ENCODE results near the gene MAPK10. TPM values are rescaled to one million over a fixed set of nuclear protein-coding genes. Genes with fewer than 3 reads are reported as not detected.

Gene MAPK10
- total and polyA plus RNA-seq, 2 donors (not counting 1 experiment from before 2014, with no cell fraction given) = 3.8 to 20.0 TPM

DNA sequence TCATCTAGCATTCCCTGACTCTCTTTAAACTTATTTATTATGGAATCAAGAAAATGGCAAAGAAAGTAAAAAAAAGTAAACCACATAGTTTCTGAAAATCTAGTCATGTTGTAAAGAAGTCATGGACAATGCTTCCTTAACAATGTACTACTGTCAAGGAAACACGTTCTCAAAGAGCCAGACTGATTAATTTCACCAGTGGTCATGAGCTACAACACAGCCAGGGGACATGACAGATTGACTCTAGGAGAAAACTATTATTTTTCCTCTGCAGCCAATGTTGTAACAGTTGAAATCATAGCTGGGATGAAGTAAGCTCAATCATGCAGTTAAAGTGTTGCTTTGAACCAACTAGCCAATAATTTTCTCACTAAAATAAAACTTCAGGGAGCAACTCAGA, 109.2 kb downstream of the MAPK10 start:
- H3K4me1 ChIP-seq (ENCODE audit: control insufficient read depth, extremely low read depth, insufficient read depth, low read length) = no peaks in the 10 kb centered on the region
- no peaks in the 10 kb centered on the region for H3K36me3 ChIP-seq (ENCODE audit: control insufficient read depth, insufficient read depth, low read length)
- no peak overlapping the region for H3K9ac ChIP-seq (ENCODE audit: insufficient read depth, low read length)
- no peak for TF ChIP-seq EZH2 (IDR thresholded peaks at IDR 0.05; ENCODE audit: low read length, missing control alignments)
- TF ChIP-seq, protein P1, sequence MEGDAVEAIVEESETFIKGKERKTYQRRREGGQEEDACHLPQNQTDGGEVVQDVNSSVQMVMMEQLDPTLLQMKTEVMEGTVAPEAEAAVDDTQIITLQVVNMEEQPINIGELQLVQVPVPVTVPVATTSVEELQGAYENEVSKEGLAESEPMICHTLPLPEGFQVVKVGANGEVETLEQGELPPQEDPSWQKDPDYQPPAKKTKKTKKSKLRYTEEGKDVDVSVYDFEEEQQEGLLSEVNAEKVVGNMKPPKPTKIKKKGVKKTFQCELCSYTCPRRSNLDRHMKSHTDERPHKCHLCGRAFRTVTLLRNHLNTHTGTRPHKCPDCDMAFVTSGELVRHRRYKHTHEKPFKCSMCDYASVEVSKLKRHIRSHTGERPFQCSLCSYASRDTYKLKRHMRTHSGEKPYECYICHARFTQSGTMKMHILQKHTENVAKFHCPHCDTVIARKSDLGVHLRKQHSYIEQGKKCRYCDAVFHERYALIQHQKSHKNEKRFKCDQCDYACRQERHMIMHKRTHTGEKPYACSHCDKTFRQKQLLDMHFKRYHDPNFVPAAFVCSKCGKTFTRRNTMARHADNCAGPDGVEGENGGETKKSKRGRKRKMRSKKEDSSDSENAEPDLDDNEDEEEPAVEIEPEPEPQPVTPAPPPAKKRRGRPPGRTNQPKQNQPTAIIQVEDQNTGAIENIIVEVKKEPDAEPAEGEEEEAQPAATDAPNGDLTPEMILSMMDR (conservative IDR thresholded peaks at IDR 0.05 in 1 of 2, IDR thresholded peaks at IDR 0.05 in 1 of 2; ENCODE audit: low read depth in 1 of 2, low read length in 2 of 2) = no peak
- no peak overlapping the region for H3K4me2 ChIP-seq (ENCODE audit: extremely low read depth, insufficient read depth, low read length)
- no peaks in the 10 kb centered on the region for H4K20me1 ChIP-seq (ENCODE audit: control insufficient read depth, extremely low read depth, insufficient read depth, low read length)
- no peaks in the 10 kb centered on the region for H3K9me3 ChIP-seq (ENCODE audit: control insufficient read depth, insufficient read depth, low read depth, low read length)
- no peak overlapping the region for H3K4me3 ChIP-seq (replicated peaks in 1 of 4; ENCODE audit: control extremely low read depth in 1 of 4, insufficient read depth in 1 of 4, low read depth in 3 of 4, low read length in 4 of 4)
- no peak overlapping the region for H2AFZ ChIP-seq (ENCODE audit: low read length)
- DNase-seq (ENCODE audit: low read depth in 2 of 2) = peak in 1 of 2 donors; percentile 87
- no peaks in the 10 kb centered on the region for H3K27me3 ChIP-seq (ENCODE audit: control insufficient read depth, insufficient read depth, low read length)
- H3K27ac ChIP-seq (ENCODE audit: insufficient read depth, low read length) = no peak overlapping the region
- H3K79me2 ChIP-seq (ENCODE audit: control insufficient read depth, insufficient read depth, low read length) = no peaks in the 10 kb centered on the region

DNA sequence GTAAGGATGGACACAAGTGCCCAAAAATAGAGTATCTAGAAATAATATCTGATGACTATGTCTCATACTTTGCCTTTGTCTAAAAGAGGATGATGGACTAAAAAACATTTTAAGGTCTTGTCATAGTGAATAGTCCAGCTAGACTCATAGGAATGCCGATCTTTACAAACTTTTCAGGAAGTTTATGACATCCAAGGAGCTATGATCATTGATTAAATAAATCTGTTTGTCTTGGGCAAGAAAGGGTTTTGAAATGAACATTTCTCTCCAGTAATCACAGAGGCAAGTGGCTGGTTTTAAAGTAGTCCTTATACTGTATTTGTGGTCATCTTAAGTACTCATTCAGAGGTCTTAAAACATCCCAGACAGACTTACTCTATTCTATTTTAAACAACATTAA, 109.8 kb downstream of the MAPK10 start:
- H3K4me2 ChIP-seq (ENCODE audit: extremely low read depth, insufficient read depth, low read length) = no peak overlapping the region
- no peaks in the 10 kb centered on the region for H3K79me2 ChIP-seq (ENCODE audit: control insufficient read depth, insufficient read depth, low read length)
- no peaks in the 10 kb centered on the region for H4K20me1 ChIP-seq (ENCODE audit: control insufficient read depth, extremely low read depth, insufficient read depth, low read length)
- H3K36me3 ChIP-seq (ENCODE audit: control insufficient read depth, insufficient read depth, low read length) = no peaks in the 10 kb centered on the region
- no peak overlapping the region for H3K4me3 ChIP-seq (replicated peaks in 1 of 4; ENCODE audit: control extremely low read depth in 1 of 4, insufficient read depth in 1 of 4, low read depth in 3 of 4, low read length in 4 of 4)
- H3K27me3 ChIP-seq (ENCODE audit: control insufficient read depth, insufficient read depth, low read length) = no peaks in the 10 kb centered on the region
- DNase-seq (ENCODE audit: low read depth in 2 of 2) = peak in 1 of 2 donors; percentile 57
- H3K9me3 ChIP-seq (ENCODE audit: control insufficient read depth, insufficient read depth, low read depth, low read length) = no peaks in the 10 kb centered on the region
- H3K4me1 ChIP-seq (ENCODE audit: control insufficient read depth, extremely low read depth, insufficient read depth, low read length) = no peaks in the 10 kb centered on the region
- H3K27ac ChIP-seq (ENCODE audit: insufficient read depth, low read length) = no peak overlapping the region
- H2AFZ ChIP-seq (ENCODE audit: low read length) = no peak overlapping the region
- H3K9ac ChIP-seq (ENCODE audit: insufficient read depth, low read length) = no peak overlapping the region
- TF ChIP-seq, protein P1 (conservative IDR thresholded peaks at IDR 0.05 in 1 of 2, IDR thresholded peaks at IDR 0.05 in 1 of 2; ENCODE audit: low read depth in 1 of 2, low read length in 2 of 2) = no peak
- no peak for TF ChIP-seq EZH2 (IDR thresholded peaks at IDR 0.05; ENCODE audit: low read length, missing control alignments)

DNA sequence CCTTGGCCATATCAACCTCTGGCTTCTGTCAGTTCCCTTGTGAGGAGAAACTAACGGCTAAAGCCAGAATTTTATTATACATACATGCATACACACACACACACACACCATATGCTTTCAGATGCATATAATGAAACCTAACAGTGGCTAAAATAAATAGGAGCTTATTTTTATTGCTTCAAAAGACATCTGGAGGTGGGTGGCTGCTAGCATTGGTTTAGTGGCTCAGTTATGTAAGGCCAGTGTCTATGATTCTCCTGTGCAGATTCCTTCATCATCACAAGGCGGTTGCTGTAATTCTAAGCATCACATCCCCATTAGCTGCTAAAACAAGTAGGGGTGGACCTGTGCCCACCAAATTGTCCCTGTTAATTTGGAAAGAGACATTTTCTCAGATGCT, 110.8 kb downstream of the MAPK10 start:
- no peak overlapping the region for H2AFZ ChIP-seq (ENCODE audit: low read length)
- H3K4me3 ChIP-seq (replicated peaks in 1 of 4; ENCODE audit: control extremely low read depth in 1 of 4, insufficient read depth in 1 of 4, low read depth in 3 of 4, low read length in 4 of 4) = no peak overlapping the region
- H3K9me3 ChIP-seq (ENCODE audit: control insufficient read depth, insufficient read depth, low read depth, low read length) = no peaks in the 10 kb centered on the region
- no peak overlapping the region for H3K27ac ChIP-seq (ENCODE audit: insufficient read depth, low read length)
- DNase-seq (ENCODE audit: low read depth in 2 of 2) = no peak
- H3K4me1 ChIP-seq (ENCODE audit: control insufficient read depth, extremely low read depth, insufficient read depth, low read length) = no peaks in the 10 kb centered on the region
- H3K27me3 ChIP-seq (ENCODE audit: control insufficient read depth, insufficient read depth, low read length) = no peaks in the 10 kb centered on the region
- no peak for TF ChIP-seq EZH2 (IDR thresholded peaks at IDR 0.05; ENCODE audit: low read length, missing control alignments)
- TF ChIP-seq, protein P1 (conservative IDR thresholded peaks at IDR 0.05 in 1 of 2, IDR thresholded peaks at IDR 0.05 in 1 of 2; ENCODE audit: low read depth in 1 of 2, low read length in 2 of 2) = no peak
- H3K36me3 ChIP-seq (ENCODE audit: control insufficient read depth, insufficient read depth, low read length) = no peaks in the 10 kb centered on the region
- H3K9ac ChIP-seq (ENCODE audit: insufficient read depth, low read length) = no peak overlapping the region
- H3K4me2 ChIP-seq (ENCODE audit: extremely low read depth, insufficient read depth, low read length) = no peak overlapping the region
- no peaks in the 10 kb centered on the region for H3K79me2 ChIP-seq (ENCODE audit: control insufficient read depth, insufficient read depth, low read length)
- H4K20me1 ChIP-seq (ENCODE audit: control insufficient read depth, extremely low read depth, insufficient read depth, low read length) = no peaks in the 10 kb centered on the region

All from fibroblast of lung (primary cell).